Stimulated activated CD8-positive, alpha-beta memory T cell treated with anti-CD3 and anti-CD28 coated beads, Interleukin-2, amount 100 ng/mL, for 48 hours (primary cell): Measurements from ENCODE around the gene KDM2B.

Source experiments
- DNase-seq, 2 donors: peaks; one replicate each; pipeline ENCODE4 v3.0.0-alpha.2; 2020; ENCODE audit warnings: low read depth in 2 of 2

Gene KDM2B

DNA sequence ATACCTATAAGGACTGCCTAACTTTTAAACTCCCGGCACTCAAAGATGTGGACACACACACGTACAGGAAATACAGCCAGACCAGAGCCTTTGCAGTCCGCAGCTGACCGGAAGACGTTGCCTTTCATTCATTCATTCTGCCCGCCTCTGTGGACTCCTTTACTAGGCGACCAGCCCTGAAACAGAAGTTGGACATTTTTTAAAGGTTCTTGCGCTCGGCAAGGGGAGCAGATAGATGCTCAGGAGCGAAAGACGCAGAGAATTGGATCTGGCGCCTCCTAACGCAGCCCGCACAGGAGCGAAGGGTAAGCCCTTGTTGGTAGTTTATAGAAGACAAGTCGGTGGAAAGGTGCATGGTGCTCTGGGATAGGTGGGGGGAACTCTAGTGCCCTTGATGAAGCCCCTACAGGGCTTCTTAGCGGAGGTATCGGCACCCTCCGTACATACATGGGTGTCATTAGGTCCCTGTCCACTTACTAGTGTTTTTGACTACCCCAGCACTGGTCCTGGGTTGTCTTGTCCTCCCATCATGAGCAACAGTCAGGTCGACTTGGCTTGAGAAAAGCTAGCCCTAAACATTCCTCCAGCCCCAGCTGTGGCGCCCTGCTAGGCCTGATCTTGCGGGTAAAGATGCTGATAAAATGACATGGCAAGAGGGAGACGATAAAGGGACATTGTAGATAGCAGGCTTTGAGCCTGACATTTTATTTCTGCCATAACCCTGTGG lies at the start of gene KDM2B:
Gene KDM2B, minus strand, starts transcription at position 65 of the 727 bp plus-strand sequence. CDS start 112 bp downstream, outside the sequence.
- no peak for DNase-seq

DNA sequence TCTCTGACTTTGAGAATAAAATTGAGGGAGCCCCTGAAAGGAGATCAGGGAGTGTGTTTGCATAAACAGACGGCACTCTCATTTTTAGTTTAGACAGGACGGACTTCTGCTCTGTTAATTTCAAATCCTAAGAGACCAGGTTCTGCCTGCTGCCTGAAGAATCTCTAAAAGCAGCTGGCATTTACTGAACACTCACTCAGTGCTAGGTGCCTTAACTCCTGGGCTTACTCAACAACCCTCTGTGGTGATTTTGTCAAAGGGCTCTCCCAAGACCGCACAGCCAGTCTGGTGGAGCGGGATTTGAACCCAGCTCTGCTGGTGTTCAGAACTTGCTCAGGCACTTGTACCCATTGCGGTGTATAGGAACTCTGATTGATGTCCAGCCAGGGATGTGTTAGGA lies 47.7 kb upstream of the KDM2B start:
- DNase-seq: no peak

DNA sequence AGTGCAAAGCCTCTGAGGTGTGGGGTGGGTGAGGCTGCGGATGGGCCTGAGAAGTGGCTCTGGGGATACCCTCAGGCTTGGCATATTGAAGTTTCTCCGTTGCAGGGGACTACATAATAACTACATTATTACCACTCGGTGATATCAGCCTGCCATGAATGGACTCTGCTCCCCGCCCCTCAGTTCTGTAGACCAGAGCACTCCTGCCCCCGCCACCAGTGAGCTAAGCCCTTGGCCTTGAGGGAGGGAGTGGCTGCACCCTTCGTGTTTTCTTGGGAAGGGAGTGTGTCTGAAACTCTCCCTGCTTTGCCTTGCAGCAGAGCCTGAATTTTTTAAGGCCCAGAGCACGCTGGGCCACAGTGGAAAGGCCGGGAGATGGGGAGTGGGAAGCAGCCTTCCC lies 47.2 kb upstream of the KDM2B start:
- DNase-seq: no peak

DNA sequence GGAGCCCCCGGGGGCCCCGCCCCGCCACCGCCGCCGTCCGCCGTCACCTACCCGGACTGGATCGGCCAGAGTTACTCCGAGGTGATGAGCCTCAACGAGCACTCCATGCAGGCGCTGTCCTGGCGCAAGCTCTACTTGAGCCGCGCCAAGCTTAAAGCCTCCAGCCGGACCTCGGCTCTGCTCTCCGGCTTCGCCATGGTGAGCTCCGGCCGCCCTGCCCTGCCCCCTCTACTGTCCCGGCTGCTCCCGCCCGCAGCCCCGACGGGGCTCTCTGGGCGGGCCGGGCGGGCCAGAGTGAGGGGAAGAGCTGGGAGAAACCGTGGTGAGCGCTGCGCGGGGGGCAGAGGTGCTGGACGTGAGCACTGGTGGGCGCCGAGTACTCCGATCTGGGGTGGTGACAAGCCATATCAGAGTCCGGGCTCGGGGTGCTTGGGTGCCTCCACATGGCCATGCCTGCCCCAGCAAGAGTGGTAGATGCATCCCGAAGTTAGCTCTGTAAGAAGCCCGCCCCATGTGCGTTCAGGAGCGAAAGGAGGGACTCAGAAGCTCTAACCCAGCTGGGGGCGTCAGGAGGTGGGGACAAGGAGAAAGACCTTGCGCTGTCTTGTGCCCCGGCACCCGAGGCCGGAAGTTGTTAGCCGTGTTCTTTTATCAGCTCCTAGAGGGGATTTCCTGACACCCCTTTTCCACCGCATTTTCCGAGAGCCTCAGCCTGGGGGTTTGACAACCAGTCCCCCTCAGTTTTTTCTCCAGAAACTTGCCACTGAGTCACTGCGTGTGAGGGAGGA lies 46.2 kb upstream of the KDM2B start:
- peak; percentile 77 to 86 for DNase-seq

DNA sequence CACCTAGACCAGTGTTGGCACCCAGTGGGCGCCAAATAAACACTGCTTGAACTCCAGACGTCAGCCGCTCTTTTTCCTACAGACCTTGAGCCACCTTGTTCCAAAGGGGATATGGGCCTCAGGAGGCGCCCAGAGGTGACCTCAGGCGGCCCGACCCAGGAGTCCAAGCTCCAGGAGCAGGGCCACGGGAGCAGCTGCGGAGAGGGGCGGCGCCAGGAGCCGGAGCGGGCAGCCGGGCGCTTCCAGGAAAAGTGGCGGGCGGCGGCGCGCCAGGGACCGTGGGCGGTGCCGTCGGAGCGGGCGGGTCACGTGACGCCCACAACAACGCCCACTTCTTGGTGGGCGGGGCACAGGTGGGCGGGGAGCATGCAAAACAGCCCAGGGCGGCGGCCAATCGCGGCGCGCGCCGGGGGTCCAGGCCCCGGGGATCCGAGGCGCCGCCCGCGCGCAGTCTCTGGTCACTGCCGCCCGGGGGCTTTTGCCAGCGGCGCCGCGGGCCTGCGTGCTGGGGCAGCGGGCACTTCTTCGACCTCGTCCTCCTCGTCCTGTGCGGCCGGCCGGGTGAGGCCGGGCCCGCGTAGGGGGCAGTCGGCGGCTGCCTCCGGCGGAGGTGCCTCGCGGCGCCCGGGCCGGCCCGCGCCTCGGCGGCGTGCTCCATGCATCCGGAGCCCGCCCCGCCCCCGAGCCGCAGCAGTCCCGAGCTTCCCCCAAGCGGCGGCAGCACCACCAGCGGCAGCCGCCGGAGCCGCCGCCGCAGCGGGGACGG lies 45.4 kb upstream of the KDM2B start, which contains the start of gene ORAI1:
Gene ORAI1, plus strand, starts transcription at position 444 of the 766 bp plus-strand sequence.
- peak; percentile 95 to 99 for DNase-seq

DNA sequence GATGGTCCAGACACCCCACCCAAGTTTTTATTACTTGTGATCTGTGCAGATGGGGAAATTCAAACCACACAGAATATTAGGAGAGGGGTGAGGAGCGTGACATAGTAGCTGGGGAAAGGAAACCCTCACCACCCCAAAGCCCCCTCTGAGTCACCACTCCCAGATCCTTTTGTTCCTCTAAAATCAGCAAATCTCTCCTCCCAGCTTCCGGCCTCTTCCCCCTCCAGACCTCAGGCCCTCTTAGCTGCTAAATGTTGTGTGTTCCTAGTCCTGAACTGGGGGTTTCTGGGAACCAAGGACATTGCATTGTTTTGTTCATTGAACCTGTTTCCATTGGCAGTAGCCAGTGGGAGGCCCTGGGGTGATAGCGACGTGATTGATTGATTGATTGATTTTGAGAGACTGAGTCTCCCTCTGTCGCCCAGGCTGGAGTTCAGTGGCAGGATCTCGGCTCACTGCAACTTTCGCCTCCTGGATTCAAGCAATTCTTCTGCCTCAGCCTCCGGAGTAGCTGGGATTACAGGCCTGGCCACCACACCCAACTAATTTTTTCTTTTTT lies 39.6 kb upstream of the KDM2B start:
- no peak for DNase-seq

DNA sequence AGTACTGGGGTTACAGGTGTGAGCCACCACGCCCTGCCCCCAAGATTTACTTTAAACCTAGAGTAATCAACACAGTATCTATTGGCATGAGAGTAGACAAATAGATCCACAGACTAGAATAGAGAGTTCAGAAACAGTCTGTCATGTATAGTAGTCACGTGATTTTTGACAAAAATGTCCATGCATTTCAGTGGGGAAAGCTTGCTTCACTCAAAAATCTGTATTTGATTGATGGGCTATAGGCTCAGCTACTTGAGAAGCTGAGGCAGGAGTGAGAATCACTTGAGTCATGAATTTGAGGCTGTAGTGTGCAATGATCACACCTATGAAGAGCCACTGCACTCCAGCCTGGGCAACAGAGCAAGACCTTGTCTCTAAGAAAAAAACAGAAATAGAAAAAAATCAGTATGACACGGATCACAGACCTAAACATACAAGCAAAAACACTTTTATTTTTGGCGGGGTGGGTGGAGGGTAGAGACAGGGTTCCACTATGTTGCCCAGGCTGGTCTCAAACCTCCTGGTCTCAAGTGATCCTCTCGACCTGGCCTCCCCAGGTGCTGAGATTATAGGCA lies 37.9 kb upstream of the KDM2B start:
- no peak for DNase-seq

DNA sequence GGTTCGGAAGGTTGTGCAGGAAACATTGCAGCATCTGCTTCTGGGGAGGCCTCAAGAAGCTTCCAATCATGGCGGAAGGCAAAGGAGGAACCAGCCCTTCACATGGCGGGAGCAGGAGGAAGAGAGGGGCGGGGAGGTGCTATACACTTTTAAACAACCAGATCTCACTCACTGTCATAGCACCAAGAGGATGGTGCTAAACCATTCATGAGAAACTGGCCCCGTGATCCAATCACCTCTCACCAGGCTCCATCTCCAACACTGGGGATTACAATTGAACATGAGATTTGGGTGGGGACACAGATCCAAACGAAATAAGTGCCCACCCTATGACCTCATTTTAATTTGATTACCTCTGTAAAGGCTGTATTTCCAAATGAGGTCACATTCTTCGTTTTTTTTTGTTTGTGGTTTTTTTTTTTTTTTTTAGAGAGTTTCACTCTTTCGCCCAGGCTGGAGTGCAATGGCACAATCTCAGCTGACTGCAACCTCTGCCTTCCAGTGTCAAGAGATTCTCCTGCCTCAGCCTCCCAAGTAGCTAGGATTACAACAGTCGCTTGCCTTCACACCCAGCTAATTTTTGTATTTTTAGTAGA lies 34.1 kb upstream of the KDM2B start:
- no peak for DNase-seq

DNA sequence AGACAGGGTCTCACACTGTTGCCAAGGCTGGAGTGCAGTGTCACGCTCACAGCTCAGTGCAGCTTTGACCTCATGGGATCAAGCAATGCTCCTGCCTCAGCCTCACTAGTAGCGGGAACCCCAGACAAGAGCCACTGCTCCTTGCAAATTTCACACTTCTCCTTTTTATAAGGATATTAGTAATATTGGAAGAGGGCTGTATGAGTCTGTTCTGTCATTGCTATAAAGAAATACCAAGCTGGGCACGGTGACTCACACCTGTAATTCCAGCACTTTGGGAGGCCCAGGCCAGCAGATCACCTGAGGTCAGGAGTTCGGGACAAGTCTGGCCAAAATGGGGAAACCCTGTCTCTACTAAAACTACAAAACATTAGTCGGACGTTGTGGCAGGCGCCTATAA lies 32.6 kb upstream of the KDM2B start:
- DNase-seq: no peak

DNA sequence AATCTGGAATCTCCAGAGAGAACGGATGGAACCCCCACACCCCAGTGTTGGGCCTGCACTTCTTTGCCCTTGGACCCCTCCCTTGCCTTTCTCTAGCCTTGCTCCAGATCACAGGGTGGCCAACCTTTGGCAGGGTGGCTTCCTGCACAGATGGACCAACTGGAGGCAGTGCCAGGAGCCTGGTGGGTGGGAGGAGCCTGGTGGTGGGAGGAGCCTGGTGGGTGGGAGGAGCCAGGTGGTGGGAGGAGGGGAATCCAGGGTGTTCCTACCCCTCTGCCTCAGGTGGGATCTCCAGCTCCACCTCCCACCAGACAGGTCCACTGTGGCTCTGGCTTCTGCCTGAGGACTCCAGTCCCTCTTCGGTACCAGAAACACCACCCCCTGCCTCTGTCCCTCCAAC lies 30.5 kb upstream of the KDM2B start:
- DNase-seq: peak in 1 of 2 donors; percentile 37

DNA sequence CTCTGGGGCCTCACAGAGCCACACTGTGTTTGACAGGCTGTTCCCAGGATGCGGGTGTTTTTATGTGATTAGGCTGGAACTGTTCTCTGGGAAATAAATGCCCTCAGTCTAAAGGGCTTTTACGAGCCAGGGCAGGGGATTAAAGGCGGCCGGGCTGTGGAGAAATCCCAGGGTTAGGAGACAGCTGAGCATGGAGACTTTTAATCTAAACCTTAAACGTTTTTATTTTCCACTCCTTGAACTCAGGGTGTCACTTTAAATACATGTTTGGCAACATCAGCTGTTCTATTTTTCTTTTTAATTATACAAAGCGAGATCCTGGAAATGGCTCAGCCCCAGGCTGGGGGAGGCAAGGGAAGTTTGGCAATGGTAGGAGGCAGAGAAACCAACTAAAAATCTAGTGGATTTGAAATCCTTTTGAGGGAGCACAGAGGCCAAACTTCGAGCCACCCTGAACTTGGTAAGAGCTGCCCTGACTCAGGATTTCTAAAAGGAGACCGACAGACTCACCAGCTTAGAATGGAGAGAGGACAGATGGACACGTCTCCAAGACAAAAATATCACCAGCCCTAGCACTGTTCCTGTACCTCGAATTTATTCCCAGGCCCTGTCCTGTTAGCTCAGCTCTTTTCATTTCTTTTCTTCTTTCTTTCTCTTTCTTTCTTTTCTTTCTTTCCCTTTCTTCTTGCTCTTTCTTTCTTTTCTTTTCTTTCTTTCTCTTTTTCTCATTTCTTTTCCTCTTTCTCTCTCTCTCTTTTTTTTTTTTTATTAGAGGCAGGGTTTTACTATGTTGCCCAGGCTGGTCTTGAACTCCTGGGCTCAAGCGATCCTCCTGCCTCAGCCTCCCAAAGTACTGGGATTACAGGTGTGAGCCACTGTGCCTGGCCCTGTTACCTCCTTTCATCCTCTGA lies 29.7 kb upstream of the KDM2B start:
- DNase-seq: no peak

DNA sequence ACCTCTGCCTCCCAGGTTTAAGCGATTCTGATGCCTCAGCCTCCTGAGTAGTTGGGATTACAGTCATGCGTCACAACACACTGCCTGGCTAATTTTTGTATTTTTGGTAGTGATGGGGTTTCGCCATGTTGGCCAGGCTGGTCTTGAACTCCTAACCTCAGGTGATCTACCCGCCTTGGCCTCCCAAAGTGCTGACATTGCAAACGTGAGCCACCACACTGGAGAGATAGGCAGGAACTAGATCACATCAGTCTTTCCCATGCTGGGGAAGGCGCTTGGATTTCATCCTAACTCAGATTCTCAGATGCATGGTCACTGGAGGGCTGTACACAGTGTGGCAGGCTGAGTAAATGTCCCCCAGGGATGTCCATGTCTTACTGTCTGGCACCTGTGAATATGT lies 27.5 kb upstream of the KDM2B start:
- DNase-seq: no peak

DNA sequence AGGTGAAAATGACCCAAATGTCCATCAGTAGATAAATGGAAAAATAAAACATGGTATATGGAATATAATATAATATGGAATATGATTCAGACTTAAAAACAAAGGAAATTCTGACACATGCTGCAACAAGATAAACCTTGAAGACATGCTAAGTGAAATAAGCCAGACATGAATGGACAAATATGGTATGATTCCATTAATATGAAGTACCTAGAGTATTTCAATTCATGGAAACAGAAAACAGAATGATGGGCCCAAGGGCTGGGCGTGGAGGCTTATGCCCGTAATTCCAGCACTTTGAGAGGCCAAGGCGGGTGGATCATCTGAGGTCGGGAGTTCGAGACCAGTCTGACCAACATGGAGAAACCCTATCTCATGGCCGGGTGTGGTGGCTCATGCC lies 22.8 kb upstream of the KDM2B start:
- no peak for DNase-seq

DNA sequence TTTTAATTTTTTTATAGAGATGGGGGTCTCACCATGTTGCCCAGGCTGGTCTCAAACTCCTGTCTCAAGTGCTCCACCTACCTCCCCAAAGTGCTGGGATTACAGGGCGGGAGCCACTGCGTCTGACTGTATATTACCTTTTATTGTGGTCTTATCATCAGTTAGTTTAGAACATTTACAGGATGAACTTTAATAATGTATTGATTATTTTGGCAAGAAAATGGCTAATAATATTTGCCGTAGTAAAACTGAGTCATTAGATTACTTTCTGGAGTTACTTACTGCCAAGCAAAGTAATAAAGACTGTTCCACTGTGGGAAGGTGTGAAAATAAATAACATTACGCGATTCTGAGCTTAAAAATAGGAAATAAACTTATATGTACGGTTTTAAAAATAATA lies 21.9 kb upstream of the KDM2B start:
- DNase-seq: no peak

DNA sequence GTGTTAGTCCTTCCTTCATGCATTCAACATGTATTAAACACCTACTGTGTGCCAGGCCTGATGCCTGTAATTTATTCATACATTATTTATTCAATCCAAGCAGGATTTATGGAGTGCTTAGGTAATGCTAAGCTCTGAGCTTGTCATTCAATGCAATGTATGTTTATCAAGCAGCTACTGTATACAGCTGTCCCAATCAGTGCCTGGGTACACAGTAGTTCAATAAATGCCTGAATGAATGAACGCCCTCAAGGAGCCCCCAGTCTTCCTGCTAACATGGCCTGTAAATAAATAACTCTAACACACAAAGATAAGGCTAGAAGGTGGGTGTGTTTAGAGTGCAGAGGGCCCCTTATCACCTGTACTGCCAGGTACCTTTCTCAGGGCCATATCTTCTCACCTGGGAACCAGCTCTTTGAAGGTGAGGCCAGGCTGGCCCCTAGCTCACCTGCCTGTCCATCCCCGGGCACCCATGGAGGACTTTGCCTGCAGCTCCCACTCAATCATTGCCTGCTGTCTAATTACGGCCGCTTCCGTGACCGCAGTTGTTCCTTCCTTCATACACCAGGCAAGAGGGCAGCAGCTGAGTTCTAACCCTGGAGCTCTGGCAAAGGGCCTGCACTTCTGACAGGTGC lies 20.0 kb upstream of the KDM2B start:
- DNase-seq: no peak

DNA sequence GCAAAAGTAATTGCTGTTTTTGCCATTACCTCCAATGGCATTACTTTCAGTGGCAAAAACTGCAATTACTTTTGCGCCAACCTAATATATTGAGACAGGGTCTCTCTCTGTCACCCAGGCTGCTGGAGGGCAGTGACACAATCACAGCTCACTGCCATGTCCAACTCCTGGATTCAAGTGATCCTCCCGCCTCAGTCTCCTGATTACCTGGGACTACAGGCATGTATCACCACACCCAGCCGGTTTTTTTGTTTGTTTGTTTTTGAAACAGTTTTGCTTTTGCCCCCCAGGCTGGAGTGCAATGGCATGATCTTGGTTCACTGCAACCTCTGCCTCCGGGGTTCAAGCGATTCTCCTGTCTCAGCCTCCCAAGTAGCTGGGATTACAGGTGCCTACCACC lies 15.7 kb upstream of the KDM2B start:
- no peak for DNase-seq

DNA sequence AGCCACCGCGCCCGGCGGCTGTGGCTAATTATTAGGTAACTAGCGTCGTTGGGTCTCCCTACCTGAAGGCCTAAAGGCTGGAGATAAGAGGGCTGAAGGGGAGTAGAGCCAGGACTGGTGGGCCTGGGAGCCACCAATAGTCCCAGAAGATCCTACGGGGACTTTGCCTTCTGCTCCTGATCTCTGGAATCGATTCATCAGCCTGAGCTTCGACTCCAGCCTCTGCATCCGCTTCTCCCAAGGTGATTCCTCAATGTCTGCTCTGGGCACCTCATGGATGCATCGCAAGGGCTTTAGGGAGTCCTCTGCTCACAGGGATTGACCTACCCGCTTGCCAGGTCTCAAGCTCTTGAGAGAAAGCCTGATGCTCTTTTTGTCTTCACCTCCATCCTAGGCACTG lies 14.7 kb upstream of the KDM2B start:
- DNase-seq: no peak

DNA sequence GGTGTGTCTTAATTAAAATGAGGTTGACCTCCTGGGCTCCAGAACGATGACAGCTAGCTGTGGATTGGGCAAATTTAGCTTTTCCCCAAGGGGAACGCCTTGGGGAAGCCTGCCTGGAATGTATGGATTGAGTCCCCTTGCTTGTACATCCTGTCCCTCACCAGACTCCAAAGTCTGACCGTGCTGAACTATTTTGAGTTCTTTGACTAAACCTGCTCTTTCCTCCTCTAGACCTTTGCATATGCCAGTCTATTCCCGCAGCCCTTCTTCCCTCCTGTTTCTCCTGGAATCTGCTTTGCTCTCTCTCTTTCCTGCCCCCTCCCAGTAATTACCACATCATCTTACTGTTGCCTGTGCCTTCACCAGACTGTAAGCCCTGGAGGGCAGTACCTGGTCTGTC lies 11.5 kb upstream of the KDM2B start:
- no peak for DNase-seq

DNA sequence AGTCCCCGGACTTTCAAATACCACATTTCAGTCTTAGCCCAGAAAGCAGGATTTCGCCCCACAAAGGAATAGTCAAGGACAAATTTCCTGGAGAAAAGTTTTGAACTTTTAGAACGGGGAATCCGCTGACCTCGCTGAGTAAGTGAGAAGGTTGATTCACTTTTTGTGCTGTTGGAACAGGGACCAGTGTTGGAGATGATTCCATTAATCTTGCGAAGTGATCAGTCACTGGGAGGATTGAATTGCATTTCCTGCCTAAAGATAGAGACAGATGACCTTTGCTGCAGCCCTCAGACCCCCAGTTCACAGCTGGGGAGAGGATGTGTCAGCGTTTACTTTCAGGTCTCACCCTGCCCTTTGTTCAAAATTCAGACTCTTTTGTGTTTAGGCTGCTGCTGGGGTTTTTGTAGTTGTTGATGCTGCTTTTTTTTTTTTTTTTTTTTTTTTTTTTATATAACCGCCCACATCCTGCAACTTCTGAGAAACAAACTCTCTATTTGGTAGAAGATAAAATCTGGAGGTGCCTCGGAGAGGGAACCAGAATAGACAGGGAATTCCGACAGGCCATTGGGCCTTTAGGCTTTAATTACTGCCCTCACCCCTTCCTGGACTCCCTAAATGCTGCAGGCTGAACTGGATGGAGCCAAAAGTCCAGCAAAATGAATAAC lies 9.8 kb upstream of the KDM2B start:
- peak; percentile 39 to 48 for DNase-seq
